Glutamatergic neuron (in vitro differentiated cells): ENCODE data around the gene DCAF10. TPM values are rescaled to one million over a fixed set of nuclear protein-coding genes. Genes with fewer than 3 reads are reported as not detected.

Source experiments
- DNase-seq: peaks from one replicate; pipeline ENCODE4 v3.0.0; 2022
- H3K27ac Mint-ChIP-seq: one replicate; pipeline ENCODE4 v1.8.0; 2020; ENCODE audit warnings: mild to moderate bottlenecking, mixed read lengths, inconsistent platforms; ENCODE audit not compliant: unreplicated experiment
- H3K27me3 Mint-ChIP-seq: one replicate; pipeline ENCODE4 v1.8.0; 2020; ENCODE audit warnings: mild to moderate bottlenecking, moderate library complexity, mixed read lengths, inconsistent platforms; ENCODE audit not compliant: unreplicated experiment
- H3K36me3 Mint-ChIP-seq: one replicate; pipeline ENCODE4 v1.8.0; 2020; ENCODE audit warnings: mild to moderate bottlenecking, mixed read lengths, inconsistent platforms; ENCODE audit not compliant: unreplicated experiment
- H3K4me1 Mint-ChIP-seq: one replicate; pipeline ENCODE4 v1.8.0; 2020; ENCODE audit warnings: mild to moderate bottlenecking, low read depth, mixed read lengths, inconsistent platforms; ENCODE audit not compliant: unreplicated experiment
- H3K4me3 Mint-ChIP-seq: one replicate; pipeline ENCODE4 v1.8.0; 2020; ENCODE audit warnings: mild to moderate bottlenecking, mixed read lengths, inconsistent platforms; ENCODE audit not compliant: unreplicated experiment
- H3K9me3 Mint-ChIP-seq: one replicate; pipeline ENCODE4 v1.8.0; 2020; ENCODE audit warnings: mild to moderate bottlenecking, moderate library complexity, mixed read lengths, inconsistent platforms; ENCODE audit not compliant: unreplicated experiment
- total RNA-seq: library from RNA; stranded (reverse); fragmentation: NEBNext Ultra II Directional; extraction: Animal tissue kit (Norgen Biotek cat#: 25700); gene quantifications from one replicate; pipeline ENCODE4 v1.2.1, GENCODE V29; 2021; ENCODE audit not compliant: unreplicated experiment
- TF ChIP-seq, protein P1 (sequence below): fragments of 200-600 bp; sonication (generic); IDR thresholded peaks from one replicate; pipeline ENCODE4 v1.5.0; 2021; ENCODE audit not compliant: partially characterized antibody, unreplicated experiment

DCAF10 gene
- total RNA-seq, 1 donor from 2014 or later: 19.3 TPM

DNA sequence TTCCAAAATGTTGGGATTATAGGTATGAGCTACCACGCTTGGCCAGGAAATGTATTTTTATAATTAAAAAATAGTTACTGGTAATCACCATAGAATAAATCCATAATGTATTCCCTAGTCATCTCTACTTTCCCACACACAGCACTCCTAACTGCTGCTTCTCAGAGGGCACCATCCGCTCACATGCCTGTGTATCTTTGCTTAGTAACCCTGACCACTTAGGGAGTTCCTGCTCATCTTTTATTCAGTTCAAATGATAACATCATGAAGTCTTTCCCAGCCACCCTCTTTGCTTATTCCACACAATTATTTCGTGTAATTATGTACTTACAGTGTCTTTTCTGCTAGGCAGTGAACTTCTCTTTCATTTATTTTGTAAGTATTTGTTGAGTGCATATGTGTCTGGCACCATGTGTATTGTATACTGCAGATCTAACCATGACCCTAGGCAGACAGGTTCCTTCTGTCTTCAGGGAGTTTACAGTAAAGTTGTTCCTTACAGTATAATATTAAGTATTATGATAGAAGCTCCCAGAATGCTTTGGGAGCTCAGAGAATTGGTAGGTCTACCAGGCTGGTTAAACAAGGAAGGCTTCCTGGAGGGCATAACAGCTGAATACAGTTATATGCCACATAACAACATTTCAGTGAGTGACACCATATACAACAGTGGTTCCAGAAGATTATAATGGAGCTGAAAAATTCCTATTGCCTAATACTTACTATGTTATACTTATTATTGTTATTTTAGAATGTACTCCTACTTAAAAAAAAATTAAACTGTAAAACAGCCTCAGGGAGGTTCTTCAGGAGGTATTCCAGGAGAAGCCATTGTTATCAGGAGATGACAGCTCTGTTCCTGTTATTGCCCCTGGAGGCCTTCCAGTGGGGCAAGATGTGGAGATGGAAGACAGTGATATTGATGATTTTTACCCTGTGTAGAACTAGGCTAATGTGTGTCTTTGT lies 39.2 kb downstream of the DCAF10 start:
- Mint-ChIP-seq H3K27ac (no peak overlapping the region), H3K36me3 (no peaks in the 10 kb centered on the region), H3K4me3 (no peak overlapping the region), H3K27me3 (no peaks in the 10 kb centered on the region), H3K4me1 (no peaks in the 10 kb centered on the region), H3K9me3 (no peaks in the 10 kb centered on the region)
- DNase-seq: no peak
- TF ChIP-seq, protein P1, sequence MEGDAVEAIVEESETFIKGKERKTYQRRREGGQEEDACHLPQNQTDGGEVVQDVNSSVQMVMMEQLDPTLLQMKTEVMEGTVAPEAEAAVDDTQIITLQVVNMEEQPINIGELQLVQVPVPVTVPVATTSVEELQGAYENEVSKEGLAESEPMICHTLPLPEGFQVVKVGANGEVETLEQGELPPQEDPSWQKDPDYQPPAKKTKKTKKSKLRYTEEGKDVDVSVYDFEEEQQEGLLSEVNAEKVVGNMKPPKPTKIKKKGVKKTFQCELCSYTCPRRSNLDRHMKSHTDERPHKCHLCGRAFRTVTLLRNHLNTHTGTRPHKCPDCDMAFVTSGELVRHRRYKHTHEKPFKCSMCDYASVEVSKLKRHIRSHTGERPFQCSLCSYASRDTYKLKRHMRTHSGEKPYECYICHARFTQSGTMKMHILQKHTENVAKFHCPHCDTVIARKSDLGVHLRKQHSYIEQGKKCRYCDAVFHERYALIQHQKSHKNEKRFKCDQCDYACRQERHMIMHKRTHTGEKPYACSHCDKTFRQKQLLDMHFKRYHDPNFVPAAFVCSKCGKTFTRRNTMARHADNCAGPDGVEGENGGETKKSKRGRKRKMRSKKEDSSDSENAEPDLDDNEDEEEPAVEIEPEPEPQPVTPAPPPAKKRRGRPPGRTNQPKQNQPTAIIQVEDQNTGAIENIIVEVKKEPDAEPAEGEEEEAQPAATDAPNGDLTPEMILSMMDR: no peak

DNA sequence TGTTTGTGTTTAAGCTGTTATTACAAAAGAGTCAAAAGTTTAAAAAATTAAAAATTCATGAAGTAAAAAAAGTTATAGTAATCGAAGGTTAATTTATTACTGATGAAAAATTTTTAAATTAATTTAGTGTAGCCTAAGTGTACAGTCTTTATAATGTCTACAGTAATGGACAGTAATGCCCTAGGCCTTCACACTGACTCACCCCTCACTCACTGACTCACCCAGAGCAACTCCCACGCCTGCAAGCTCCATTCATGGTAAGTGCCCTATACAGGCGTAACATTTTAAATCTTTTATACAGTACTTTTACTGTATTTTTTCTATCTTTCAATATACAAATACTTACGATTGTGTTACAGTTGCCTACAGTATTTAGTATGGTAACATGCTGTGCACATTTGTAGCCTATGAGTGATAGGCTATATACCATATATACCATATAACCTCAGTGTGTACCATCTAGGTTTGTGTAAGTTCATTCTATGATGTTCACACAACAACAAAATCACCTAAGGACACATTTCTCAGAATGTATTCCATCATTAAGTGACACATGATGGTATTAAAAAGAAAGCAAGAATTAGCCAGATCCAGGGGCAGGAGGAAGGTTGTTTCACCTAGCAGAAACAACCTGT lies 40.1 kb downstream of the DCAF10 start:
- Mint-ChIP-seq H3K27ac (no peak overlapping the region), H3K36me3 (no peaks in the 10 kb centered on the region), H3K4me3 (no peak overlapping the region), H3K27me3 (no peaks in the 10 kb centered on the region), H3K4me1 (no peaks in the 10 kb centered on the region), H3K9me3 (no peaks in the 10 kb centered on the region)
- DNase-seq: no peak
- TF ChIP-seq, protein P1: no peak

DNA sequence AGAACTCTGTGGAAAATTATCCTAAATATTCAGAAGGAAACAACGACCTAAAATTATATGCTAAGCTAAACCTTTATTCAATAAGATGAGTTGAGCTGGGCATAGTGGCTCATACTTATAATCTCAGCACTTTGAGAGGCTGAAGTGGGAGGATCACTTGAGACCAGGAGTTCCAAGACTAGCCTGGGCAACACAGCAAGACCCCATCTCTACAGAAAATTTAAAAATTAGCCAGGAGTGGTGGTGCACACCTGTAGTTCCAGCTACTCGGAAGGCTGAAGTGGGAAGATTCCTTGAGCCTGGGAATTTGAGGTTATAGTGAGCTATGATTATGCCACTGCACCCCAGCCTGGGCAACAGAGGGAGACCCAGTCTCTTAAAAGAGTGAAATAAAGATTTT lies 51.6 kb downstream of the DCAF10 start:
- Mint-ChIP-seq H3K4me1 (no peaks in the 10 kb centered on the region), H3K36me3 (no peaks in the 10 kb centered on the region), H3K9me3 (no peaks in the 10 kb centered on the region), H3K4me3 (no peak overlapping the region), H3K27ac (no peak overlapping the region), H3K27me3 (no peaks in the 10 kb centered on the region)
- TF ChIP-seq, protein P1: no peak
- no peak for DNase-seq

GRCh38 chr9:37856551-37856950 lies 56.0 kb downstream of the DCAF10 start:
- DNase-seq: no peak

More at GRCh38 chr9:37856551-37856950, 56.0 kb downstream of the DCAF10 start:
- TF ChIP-seq, protein P1: no peak
- Mint-ChIP-seq H3K4me1 (no peaks in the 10 kb centered on the region), H3K36me3 (no peaks in the 10 kb centered on the region), H3K27ac (no peak overlapping the region), H3K4me3 (no peak overlapping the region), H3K27me3 (no peaks in the 10 kb centered on the region), H3K9me3 (peaks cover 1% of the 10 kb centered on the region)
